ENCODE results near the gene COA1.

GRCh38 chr7:43716598-43716997, 12.7 kb downstream of the COA1 start:
- TF ChIP-seq CTCF (conservative IDR thresholded peaks at IDR 0.05 in 1 of 2, IDR thresholded peaks at IDR 0.05 in 1 of 2; ENCODE audit: extremely low read depth in 1 of 2, insufficient read depth in 1 of 2, low read depth in 1 of 2, low read length in 2 of 2) (no peak), EZH2 (IDR thresholded peaks at IDR 0.05; ENCODE audit: borderline replicate concordance, low read length) (no peak)

All from mammary epithelial cell (primary cell).